Measurements from ENCODE around the gene PIN4.
"Not testable (repeated sequence)": the region's sequence is repeated elsewhere in the genome, so short reads cannot be mapped to it uniquely, and the experiment has no call there.

The PIN4 gene

DNA sequence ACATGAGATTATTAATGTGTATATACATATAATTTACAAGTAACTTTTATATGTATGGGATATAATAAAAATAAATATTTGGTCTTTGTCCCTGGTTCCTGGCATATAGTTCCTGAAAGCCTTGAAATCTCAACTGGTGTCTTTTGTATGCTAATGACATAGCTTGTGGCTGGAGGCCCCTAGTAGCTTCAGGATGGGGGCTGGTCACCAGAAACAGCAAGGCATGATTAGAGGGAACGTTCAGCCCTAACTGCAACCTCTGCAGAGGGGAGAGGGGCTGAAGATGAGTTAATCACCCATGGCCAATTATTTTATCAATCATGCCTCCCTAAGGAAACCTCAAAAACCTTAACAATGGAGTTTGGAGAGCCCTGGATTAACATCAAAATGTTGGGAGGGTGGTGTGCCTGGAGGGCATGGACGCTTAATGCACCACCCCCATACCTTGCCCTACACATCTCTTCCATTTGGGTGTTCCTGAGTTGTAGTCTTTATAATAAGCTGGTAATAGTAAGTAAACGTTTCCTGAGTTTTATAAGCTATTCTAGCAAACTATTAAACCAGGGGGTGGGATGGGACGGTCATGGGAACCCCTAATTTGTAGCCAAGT lies 21.3 kb downstream of the PIN4 start:
- no peak for DNase-seq (ENCODE audit: low read depth)

DNA sequence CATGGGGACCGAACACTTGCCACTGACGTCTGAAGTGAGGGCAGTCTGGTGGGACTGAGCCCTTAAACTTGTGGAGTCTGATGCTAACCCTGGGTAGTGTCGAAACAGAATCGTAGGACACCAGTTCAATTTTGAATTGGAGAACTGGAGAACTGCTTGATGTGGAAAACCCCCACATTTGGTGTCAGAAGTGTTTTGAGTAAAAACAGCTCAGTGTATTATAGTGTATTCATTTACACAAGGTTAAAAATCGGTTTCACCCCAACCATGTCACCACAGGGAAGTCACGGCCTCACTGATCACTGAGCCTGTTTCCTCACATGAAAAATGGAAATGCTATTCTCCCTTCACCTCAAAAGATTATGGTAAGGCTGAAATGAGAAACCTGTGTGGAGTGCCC lies 21.9 kb downstream of the PIN4 start:
- no peak for DNase-seq (ENCODE audit: low read depth)

DNA sequence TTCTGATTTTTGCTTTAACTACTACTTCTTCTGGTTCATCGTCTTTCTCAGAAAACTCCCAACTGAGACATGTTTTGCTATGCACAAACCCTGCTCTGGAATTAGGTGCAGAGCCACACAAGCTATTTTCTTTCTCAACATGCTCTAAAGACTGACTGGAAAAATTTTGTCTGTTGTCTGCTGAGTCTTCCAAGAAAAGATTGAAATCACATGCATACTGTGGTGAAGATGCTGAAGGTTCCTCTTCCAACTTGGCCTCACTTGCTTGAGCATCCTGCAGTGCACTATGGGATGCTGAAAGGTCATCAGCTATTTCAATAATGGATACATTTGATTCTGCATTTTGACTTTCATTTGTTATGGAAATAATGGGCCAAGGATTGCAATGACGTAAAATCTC lies 24.1 kb downstream of the PIN4 start:
- DNase-seq (ENCODE audit: low read depth) = no peak

DNA sequence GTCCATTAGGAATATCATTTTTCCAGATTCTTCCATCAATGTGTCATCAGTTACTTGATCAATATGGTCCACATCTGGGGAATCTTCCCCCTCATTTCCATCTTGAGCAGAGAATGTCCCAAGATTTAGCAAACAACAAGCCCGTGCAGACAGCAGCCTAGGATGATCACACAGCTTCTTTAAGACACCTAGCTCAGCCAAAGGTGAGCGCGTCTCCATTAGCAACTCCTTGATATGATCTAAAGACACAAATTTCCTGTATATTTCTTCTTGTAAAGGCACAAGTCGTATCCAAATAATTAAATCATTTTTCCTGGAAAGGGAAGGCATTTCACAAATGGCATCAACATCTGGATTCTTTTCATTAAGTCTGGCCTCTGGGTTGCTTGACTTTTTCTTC lies 25.8 kb downstream of the PIN4 start:
- no peak for DNase-seq (ENCODE audit: low read depth)

DNA sequence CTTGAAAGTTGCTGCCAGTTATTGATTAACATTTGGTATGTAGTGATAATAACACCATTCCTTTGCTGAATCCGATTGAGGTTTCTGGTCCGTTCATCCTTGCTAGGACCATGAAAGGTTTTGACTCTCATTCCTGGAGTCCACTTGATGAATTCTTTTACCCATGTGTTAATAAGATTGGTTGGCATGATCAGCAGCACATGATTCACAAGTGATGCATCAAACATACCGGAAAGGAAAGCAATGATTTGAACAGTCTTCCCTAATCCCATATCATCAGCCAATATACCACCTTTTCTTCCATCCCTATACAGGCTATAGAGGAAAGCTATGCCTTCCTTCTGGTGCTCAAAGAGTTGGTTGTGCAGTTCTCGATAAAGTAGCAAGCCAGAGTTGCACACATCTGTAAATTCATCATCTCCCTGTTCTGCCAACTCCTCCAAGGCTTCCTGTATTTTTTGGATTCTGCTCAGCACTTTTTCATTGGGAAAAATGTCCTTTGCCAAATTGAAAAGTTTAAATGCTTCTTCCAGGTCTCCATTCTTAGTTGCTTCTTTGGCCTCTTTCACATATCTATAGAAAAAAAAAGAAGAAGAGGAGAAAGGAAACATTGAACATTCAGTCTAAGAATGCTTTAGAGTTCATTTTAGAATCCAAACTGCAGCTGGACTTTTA lies 26.7 kb downstream of the PIN4 start:
- DNase-seq (ENCODE audit: low read depth) = no peak

DNA sequence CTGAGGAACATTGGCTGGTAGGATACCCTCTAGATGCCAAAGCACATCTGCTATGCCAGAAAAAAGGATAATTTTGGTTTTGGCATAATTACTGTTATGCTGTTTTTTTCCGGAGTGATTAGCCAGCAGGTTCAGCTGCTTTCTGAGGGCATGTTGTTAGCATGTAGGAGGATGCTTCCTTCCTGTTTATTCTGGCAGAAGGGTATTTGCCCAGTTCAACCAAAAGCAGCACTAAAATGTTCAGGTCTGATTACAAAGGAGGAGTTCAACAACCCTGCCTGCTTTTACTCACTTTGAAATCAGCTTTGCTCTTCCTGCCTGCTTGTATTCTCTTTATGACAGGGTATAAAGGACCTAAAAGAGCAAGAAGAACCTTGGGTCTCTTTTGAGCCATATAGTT lies 35.4 kb downstream of the PIN4 start:
- no peak for DNase-seq (ENCODE audit: low read depth)

DNA sequence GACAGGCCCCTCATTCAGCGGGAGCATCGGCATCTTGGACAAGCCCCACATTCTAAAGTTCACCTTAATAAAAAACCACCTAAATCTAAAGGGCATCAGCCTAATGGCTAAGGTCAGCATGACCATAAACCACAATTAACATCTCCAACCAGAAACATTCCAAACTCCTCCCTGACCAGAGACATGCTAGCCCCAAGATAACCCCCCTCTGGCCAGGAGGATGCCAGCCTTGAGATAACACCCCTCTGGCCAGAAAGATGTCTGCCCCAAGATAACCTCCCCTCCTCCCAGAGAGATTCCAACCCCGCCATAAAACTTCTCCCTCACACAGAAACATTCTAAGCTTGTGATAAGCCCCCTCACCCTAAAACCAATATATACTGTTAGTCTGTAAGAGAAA lies 38.8 kb downstream of the PIN4 start:
- not testable (repeated sequence) for DNase-seq (ENCODE audit: low read depth)

DNA sequence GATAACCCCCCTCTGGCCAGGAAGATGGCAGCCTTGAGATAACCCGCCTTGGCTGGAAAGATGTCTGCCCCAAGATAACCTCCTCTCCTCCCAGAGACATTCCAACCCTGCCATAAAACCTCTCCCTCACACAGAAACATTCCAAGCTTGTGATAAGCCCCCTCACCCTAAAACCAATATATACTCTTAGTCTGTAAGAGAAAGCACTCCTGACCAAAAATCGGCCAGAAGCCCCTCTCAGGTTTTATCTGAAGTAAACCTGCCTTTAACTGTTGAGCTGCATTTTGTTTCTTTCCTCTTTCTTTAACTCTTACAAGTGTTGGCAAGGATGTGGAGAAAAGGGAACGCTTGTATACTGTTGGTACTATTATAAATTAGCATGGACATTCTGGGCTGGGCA lies 48.7 kb downstream of the PIN4 start:
- DNase-seq (ENCODE audit: low read depth) = no peak

DNA sequence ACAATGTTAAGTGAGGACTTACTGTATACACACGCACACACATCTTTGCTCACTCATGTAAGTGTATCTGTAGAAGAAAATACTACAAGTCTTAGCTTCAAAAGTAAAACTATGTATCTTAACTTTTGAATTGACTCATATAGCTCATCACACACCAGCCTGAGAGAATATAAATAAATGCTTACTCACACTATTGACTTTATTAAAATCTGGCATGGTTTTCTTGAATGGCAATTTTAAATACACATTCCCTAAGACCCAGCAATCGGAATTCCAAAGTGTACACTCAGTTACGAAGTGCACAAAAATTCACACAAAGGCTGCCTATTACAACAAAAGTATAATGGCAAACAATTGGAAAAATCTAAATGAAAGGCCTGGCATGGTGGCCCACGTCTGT lies 55.3 kb downstream of the PIN4 start:
- no peak for DNase-seq (ENCODE audit: low read depth)

DNA sequence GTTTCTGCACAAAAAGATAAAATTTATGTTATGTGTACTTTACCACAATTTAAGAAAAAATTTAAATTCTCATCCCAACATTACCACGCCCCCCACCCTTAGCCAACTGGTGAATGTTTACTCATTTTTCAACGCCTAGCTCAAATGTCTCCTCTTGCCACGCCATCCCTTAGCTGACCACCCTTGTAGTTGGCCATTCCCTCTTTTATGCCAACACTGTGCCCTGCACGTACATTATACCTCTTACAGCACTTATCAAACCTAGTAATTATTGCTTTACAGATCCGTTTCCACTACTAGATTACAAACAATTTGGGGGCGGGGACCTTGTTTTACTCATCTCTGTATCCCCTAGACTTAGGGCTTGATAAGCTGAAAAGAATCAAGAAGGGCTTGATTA lies 56.6 kb downstream of the PIN4 start:
- DNase-seq (ENCODE audit: low read depth) = no peak

DNA sequence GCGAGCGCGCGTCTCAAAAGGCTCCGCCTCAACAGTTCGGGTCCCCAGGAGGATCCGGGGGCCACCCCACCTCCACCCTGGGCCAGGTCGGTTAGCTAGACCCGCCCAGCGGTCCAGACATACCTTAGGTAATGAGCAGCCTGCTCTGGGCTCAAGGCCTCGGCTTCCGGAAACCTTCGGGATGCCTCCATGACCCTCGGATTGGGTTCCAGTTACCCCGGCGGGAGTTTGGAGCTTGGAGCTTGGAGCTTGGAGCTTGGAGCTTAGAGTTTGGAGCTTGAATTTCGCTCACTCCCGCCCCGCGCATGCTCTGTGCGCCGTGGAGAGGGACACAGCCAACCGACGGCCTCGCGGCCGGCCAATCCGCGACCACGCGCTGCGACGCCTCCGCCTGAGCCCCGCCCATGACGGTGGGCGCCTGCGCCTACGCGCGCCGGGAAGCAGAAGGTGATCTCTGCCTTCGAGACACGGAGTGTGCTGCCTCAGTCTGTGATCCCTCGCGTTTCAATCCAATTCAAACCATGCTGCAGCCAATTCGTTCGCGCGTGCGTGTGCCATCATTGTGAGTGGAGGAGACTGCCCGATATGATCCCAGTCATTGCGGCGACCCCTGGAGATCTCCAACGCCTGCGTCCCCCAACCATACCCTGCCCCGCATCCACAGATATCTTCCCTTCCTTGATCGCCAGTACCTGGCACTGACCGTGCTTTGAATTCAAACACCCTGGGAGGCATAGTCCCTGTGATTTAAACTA lies 57.3 kb downstream of the PIN4 start, which contains the start of gene ERCC6L:
TSS of gene ERCC6L (minus strand) at position 307 of the 755 bp plus-strand sequence. CDS start at position 191, 116 bp downstream.
- peak; percentile 71 for DNase-seq (ENCODE audit: low read depth)

DNA sequence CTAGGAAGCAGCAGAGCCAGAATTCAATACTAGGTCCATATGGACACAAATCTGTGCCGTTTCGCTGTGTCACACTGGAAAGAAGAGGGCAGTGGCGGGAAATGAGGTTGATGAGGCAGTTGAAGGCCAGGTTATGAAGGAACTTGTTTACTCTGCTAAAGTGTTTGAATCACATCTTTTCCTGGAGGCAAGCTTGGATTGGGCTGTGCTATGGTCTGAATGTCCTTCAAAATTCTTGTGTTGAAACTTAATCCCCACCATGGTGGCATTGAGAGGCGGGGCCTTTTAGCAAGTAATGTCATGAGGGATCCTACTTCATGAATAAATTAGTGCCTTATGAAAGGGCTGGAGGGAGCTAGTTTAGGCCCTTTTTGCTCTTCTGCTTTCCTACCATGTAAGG lies 59.4 kb downstream of the PIN4 start:
- DNase-seq (ENCODE audit: low read depth) = no peak

DNA sequence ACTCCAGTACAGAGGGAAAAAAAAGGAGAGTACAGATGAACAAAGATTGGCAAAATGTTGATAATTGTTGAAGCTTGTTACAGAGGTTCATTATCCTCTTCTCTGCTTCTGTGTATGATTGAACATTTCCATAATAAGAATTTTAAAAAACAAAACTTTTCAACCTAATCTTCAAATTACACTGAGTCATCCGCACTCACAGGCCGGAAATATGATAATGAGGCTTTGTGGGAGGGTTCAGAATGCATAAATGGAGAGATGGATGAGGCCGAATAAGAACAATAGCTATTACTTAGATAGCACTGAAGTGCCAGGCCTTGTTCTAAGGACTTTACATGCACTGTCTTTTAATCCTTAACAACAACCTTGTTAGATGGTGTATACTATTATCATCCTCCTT lies 61.9 kb downstream of the PIN4 start:
- no peak for DNase-seq (ENCODE audit: low read depth)

DNA sequence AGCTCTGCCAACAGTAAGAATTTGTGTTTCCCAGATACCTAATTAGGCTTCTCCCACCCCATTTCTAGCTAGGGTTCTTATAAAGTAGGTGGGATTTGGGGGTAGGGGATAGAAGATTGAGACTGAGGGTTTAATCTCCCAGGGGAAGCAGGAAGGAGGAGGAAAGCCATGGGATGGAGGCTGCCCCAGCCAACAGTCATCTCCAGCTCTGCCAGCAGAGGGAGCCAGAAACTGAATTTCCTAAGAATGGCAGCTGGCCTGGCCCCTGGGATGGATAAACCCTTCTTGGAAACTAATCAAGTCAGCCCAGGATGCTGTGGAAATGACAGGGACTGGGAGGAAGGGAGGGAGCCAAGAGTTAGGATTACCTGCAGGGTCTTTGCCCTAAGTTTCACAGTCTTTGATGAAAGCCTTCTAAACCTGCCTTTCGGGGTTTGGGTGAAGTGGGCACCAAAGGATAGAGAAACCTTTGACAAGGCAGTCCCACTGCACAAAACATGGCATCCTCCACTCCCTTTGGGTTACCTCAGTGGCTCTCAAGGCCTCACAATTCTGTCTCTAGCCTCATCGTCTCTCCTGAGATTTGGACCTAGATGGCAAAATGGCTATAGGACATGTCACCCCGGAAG lies 64.0 kb downstream of the PIN4 start:
- DNase-seq (ENCODE audit: low read depth) = no peak

DNA sequence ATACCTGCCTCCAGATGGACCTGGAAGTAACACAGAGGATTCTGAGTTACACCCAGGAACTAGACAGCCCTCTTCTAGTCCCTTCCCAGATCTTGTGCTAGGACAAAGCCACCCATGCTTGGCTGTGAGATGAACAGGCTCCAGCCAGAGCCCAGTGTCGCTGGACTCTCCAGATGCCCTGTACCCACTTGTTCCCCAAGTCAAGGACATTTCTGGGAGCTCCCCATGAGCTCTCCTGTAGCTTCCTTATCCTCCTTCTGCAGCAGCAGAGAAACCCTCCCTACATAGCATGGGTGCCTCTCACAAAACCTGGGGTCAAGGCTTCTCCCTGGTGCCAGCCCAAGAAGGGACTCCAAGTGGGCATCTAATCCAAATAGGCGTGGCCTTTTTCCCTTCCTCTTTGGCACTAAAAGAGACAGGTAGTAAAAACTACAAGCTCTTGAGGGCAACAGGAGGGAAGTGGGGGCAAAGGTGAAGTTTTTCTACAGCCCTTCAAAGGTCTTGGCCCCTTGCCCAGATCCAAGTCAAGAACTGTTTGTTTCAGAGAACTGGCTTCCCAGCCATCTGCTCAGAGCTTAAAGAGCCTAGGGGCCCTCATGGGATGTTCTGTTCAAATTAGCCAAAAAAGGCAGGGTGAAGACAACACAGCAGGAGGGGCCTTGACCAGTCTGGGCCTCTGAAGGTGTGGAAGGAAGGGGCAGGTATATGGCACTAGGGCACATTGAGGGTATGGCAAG lies 65.8 kb downstream of the PIN4 start:
- DNase-seq (ENCODE audit: low read depth) = no peak

Measured in activated gamma-delta T cell treated with anti-CD3 and anti-CD28 coated beads, Interleukin-2, amount 50 U/mL, for 16 hours (primary cell).